ENCODE results near the gene SRRM5.
"Not testable (repeated sequence)": the region's sequence is repeated elsewhere in the genome, so short reads cannot be mapped to it uniquely, and the experiment has no call there.

Gene SRRM5

DNA sequence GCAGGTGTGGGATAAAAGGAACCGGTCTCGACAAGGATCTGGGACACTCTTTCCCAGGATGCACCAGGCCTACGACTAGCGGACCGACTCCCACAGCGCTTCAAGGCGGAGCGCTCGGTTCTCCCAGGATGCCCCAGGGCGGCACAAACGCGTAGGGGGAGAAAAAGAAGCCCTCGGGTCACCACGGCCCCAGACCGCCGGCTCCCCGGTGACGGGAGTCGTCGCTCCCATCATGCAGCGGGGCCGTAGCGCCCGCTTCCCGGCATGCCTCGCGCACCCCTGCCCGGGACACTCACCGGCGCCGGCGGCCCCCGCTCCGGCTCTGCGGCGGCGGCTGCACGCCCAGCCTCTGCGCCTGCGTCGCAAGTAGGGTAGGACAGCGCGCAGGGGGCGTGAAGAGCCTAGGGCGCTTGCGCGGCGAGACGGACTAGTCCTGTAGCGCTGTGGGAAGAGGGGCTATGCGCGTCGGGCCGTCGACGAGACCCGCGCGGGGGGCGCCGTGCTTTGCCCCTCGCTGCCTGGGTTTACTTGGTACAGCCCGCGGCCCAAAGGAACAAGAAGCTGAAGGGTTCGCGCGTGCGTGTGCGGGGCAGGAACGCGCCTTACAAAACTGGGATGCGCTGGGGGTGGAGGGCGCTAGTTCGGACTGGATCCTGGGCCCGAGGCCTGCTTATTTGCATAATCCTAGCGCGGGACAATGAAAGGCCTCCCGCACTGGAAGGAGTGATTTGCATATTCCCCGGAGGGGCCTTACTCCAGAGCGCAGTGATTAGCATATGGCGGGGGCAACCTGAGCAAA lies 7.6 kb downstream of the SRRM5 start, which contains the start of gene ZNF428:
TSS of gene ZNF428 (minus strand) at position 368 of the 799 bp plus-strand sequence. CDS start 5,325 bp downstream, outside the sequence.
- peak; percentile 81 to 91 for DNase-seq

DNA sequence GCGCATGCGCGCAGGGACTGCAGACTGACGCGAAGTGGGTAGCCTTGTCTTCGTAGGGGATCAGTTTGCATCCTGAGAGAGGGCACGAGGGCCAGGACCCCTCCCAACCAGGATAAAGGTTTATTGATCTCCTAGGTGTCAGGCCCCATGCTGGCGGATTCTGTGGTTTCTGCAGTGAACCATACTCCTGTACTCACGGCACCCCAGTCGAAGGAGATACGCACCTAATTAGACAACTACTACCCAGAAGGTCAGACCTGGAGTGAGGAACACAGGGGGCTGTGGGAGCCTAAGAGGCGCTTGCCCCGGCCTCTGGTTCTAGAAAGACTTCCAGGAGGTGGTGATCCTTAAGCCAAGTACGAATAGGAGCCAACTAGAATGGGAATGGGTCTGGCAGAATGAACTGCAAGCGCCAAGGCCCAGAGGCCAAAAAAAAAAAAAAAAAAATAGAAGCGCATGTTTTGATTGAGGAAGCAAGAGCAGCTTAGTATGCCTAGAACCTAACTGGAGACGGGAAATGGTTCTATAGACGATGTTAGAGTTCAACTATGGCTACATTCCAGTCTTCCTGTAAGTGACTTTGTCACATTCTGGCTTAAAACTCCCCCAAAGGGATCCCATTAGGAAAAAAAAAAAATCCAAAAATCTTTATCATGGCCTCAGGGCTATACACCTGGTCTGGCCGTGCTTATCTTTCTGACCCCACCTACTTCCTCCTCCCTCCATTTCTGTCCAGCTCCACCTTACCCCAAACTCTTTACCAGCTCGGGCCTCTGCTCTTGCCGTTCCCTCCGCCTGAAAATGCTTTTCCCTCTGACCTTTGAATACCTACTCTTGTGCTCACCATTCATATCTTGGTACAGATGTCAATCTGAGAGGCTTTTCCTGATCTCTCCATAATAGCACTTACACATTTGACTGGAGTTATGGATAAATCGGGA lies 8.4 kb downstream of the SRRM5 start:
- DNase-seq = no peak

DNA sequence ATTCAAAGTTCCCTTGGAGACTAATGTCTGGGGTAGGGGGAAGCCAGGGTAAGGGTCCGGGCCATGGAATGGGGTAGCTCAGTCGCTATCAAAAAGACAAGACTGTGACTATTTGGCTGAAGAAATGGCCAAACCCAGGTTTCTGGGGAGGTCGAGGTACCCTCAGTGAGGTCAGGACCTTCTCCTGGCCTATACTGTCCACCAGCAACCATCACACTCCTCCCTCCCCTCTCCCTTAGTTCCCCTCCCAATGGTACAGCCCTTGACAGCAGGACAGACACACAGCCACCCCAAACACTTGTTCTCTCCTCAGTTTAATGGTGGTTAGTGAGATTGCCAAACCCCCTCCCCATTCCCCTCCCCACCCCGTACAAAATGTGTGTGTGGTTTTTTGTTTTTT lies 10.2 kb downstream of the SRRM5 start:
- no peak for DNase-seq

DNA sequence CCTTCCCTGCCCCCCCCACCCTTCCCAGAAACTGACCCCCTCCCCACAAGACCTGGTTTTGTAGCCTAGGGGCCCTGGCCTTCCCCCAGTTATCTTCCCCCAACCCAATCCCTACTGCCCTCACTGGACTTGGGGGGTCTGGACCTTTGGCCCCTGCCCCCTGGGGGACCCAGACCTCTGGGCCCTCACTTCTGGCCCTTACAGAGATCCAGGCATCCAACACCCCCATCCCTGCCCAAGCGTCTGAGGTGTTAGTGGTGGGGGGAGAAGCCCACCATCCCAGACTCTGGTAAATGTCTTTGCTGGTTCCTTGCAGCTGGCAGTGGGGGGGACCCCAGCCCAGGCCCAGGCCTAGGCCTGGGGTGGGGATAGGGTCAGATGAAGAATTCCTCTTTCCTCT lies 11.1 kb downstream of the SRRM5 start:
- no peak for DNase-seq

DNA sequence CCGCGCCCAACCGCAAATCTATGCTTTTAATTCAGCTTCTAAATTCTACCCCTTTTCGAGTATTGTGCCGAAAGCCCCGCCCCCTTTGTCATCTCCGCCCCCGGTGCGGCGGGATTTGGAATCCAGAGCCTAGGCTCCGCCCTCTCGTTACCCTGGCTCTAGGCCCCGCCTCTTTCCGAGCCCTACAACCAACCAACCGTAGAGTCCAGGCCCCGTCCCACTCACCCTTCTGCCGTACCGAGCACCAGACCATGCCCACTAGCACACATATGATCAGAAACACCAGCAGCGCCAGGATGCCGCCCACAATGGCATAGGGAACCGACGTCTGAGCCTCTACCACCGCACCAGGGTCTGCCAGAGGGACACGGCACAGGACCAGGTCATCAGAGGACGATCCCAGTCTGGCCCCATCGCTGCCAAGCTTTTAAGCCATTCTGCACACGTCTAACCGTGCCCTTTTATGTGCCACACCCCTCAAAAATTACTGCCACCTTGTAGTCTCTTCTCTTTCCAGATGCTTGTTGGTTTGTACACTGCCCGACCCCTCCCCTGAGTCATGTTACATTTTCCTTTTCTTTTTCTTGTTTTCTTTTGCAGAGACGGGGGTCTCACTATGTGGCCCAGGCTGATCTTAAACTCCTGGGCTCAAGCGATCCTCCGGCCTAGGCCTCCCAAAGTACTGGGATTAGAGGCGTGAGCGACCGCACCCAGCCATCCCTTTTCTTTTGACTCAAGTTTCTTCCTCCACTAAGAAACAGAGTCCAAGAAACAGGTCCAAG lies 12.2 kb downstream of the SRRM5 start:
- no peak for DNase-seq

DNA sequence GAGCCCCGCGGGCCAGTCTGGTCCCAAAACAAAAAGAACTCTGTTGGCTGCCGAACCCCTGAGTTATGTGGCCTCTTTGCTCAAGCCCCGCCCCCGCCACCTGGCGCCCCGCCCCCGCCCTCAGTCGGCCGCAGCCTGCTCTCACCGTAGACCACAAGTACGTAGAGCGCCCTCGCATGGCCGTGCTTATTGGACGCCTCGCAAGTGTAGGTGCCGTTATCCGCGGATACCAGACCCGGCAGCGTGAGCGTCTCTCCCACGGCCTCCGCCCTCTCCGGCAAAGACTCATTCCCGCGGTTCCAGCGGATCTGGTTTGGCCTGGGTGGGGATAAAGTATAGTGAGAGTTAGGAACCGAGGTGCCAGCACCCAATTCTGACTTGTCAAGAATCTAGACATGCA lies 13.0 kb downstream of the SRRM5 start:
- DNase-seq = peak; percentile 45 to 63

DNA sequence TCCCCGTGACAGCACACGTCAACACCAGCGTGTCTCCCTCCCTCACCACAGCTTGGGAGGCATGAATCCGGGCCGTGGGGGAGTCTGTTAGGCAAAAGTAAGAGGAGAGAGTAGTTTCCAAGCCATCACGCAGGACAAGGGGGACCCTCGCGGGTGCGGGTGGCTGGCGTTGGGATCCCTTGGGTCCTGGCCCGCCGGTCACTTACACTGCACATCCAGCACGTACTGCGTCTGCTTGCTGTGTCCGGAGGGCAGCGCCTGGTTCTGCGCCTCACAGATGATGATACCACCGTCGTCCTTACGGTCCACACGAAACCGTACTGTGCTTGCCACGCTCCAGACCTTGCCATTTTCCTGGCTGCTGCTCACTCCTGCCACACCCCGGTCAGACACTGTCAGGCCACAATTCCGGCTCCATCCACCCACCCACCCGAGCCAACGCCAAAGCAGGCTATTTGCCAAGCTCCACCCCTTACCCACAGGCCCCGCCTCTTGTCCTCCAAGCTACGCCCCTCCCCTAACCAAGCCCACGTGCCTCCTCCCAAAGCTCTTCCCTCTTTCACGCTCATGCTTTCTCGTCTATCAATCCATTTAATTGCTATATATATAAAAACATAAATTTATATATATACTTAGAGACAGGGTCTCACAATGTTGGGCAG lies 14.2 kb downstream of the SRRM5 start:
- peak; percentile 62 to 64 for DNase-seq

DNA sequence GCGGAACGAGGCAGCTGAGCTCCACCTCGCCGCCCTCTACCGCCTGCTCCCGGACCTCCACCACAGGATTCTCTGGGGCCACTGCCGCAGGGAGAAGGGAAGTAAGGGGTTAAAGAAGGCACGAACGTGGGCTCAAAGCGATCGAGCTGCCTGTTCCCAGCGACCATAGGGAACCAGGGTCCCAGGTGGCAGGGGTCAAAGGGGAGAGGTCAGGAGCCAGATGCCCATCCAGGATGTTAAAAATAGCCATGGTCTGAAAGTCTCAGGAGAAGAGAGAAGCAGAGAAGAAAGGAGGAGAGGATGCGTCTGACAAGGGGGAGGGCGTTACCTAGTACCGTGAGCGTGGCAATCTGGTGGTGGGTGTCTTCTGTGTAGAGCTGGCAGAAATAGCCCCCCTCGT lies 14.9 kb downstream of the SRRM5 start:
- no peak for DNase-seq

DNA sequence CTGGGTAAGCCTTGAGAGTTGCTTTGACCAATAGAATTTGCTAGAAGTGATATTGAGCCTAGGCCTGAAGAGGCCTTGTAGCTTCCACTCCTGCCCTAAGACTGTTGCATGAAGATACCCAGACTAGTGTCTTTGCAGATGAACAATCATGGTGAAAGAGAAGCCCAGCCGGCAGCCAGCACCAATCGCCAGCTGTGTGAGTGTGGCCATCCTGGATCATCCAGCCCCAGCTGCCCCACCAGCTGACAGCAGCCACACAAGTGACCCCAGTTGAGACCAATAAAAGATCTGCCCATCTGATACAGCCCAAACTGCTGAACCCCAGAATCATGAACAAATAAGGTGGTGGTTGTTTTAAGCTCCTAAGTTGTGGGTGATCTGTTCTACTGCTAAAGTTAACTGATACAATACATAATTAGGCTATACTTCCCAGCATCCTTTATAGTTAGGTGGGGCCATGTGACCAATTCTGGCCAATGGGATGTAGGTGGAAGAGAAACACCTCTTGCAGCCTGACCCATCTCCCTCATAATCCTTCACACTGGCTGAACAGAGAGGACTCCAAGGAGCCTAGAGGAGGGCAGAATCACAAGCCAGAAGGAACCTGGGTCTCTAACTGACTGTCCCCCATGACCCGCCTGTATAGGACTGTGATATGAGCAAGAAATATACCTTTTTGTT lies 16.9 kb downstream of the SRRM5 start:
- no peak for DNase-seq

DNA sequence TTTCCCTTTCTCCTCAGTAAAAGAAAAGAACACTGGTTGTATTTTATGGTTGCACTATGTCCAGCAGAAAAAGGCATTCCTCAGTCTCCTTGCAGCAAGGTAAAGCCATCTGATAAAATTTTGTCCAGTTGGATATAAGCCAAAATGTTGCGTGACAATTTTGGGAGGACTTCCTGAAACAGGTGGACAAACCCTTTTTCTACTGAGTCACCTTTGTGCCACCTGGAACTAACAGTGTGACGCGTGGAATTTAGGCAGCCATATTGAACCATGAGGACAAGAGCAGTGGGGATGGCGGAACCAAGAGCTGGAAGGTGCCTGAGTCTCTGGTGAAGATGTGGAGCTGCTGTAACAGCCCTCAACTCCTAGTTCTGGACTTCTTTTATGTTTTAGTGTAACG lies 19.6 kb downstream of the SRRM5 start:
- no peak for DNase-seq

DNA sequence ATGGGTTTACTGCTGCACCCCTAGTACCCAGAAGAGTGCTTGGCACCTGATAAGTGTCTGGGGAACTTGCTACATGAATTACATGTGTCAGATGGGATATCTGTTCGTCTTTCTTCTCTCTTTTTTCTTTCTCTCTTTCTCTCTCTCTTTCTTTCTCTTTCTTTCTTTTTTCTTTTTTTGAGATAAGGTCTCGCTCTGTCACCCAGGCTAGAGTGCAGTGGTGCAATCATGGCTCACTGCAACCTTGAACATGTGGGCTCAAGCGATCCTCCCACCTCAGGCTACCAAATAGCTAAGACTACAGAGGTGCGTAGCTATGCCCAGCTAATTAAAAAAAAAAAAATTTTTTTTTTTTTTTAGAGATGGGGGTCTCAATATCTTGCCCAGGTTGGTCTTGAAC lies 21.6 kb downstream of the SRRM5 start:
- no peak for DNase-seq

DNA sequence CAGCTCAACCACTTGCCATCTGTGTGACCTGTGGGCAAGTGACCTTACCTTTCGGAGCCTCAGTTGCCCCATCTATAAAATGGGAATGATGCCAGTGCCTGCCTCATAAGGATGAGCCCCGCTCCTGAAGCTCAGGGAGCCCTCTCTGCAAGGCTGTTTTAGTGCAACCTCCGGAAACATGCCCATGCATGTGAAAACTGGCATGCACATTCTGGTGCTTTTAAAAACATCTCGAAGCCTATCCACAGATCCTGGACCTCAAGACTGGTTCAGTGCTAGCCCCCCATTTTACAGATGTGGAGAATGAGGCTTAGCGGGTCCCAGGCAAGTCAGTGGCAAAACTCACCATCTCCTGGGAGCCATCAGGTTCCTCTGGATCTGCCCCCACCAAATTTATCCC lies 22.2 kb downstream of the SRRM5 start:
- no peak for DNase-seq

DNA sequence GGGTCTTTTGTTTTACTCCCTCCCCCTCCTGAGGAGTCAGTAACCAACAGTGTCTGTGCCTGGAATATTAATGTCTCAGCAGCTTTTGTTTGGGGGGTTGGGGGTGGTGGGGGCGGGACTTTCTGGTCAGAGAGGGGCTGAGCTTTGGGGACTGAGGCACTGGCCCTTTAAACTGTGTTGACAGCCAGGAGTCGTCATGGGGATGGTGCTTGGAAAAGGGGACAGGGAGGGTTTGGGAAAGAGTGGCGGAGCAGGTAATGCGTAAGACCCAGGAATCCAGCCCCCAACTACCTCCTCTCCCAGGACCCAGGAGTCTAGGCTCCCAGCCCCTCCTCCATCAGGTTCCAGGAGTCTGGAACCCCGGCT lies 22.6 kb downstream of the SRRM5 start:
- no peak for DNase-seq

DNA sequence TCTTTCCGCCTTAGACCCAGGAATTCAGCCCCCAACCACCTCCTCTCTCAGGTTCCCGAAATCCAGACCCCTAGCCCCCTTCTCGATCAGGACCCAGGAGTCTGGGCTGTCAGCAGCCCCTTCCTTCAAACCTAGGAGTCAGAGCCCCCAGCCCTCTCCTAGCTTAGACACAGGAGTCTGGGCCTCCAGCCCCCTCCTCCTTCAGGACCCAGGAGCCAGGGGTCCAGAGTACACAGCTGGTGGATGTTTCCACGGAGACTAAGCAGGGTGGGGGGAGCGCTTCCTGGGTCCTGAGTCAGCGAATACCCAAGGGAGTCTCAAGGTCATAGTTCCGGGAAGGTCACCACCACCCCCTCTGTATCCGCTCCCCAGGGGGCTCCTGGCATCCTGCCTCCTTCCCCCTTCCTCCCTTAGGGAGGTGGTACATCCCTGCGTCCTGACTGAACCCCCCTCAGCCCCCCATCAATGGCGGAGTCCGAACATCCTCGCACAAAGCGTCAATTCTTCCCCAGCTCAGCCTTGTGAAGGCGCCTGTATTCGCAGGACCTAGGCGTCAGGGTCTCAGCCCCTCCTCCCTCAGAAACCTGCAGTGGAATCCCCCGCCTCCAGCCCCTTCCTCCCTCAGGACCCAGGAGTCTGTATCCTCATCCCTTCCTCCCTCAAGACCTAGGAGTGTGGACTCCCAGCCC lies 23.1 kb downstream of the SRRM5 start:
- no peak for DNase-seq

DNA sequence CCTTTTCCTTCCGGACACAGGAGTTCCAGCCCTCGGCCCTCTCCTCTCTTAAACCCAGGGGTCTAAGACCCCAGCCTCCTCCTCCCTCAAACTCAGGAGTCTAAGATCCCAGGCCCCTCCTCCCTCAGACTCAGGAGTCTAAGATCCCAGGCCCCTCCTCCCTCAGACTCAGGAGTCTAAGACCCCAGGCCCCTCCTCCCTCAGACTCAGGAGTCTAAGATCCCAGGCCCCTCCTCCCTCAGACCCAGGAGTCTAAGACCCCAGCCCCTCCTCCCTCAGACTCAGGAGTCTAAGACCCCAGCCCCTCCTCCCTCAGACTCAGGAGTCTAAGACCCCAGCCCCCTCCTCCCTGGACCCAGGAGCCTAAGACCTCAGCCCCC lies 23.7 kb downstream of the SRRM5 start:
- DNase-seq = not testable (repeated sequence)

DNA sequence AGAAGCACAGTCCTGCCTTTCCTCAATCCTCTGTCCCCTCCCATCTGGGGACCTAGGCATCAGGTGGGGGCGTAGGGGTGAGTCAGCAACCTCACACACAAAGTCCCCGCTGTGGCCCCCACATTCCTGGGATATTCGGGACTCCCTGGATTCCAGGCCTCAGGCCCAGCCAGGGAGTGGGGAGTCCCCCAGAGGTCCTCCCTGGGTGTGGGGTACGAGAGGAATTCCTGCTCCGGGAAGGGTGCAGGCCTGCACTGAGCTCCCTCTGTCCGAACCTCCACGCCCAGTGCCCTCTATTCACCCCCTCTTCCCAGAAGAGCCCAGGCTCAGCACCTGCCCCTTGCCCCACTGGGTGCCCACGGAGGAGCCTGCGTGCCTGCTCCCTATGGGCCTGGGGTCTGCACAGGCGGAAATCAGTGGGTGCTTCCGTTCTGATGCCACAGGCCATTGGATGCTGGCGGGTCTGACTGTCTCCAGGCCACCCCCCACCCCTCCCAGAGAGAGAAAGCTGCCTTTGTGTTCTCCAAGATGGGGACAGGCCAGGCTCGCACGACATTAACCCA lies 24.3 kb downstream of the SRRM5 start:
- DNase-seq = no peak

DNA sequence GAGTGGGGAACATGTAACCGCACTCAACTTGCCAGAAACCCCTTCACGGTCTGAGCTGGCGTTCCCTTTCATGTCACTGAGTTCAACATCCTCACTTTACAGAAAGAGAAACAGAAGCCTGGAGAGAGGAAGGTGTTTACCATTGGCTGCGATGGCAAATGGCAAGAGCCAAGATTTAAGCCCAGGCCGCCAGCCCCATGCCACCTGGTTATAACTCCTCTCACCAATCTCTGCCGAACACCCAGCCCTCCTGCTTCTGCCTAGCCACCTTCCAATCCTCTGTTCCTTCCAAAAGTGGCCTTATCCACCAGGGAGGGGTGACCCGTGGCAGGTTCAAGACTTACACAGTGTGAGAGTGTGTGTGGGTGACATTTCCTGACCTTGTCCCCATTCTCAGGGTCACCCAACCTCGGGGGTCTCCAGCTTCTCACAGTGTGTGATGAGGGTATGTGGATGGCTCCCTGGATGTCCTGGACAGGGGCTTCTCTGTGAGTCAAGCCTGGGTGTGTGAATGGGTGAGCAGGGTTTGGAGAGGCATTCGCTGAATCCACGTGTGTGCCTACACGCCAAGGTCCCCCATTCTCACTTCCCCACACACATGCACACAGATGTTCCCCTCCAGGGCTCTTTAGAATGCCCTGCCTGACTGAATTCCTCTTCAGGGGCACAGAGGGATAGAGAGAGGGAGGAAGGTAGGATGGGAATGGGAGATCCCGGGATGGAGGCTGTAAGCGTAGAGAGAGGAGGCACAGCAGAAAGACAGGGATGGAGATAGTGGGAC lies 26.5 kb downstream of the SRRM5 start:
- no peak for DNase-seq

DNA sequence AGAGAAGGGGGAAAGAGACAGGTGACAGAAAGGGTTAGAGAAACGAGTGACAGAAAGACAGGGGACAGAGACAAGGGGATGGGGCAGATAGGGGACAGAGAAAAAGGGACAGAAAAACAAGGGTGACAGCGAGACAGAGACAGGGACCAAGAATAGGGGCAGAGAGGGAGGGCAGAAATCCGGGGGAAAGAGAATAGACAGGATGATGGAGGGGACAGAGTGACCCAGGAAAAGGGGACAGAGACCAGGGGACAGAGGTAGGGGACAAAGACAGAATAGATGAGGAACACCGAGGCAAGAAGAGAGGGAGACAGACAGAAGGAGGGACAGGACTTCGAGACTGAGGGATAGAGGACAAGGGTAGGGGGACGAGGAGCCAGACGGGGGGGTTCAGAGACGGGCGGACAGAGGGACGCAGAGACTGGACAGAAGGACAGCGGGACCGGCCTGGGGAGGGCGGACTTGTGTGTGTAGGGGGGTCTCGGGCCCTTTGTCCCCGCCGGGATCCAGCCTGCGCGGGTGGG lies 27.2 kb downstream of the SRRM5 start:
- no peak for DNase-seq

DNA sequence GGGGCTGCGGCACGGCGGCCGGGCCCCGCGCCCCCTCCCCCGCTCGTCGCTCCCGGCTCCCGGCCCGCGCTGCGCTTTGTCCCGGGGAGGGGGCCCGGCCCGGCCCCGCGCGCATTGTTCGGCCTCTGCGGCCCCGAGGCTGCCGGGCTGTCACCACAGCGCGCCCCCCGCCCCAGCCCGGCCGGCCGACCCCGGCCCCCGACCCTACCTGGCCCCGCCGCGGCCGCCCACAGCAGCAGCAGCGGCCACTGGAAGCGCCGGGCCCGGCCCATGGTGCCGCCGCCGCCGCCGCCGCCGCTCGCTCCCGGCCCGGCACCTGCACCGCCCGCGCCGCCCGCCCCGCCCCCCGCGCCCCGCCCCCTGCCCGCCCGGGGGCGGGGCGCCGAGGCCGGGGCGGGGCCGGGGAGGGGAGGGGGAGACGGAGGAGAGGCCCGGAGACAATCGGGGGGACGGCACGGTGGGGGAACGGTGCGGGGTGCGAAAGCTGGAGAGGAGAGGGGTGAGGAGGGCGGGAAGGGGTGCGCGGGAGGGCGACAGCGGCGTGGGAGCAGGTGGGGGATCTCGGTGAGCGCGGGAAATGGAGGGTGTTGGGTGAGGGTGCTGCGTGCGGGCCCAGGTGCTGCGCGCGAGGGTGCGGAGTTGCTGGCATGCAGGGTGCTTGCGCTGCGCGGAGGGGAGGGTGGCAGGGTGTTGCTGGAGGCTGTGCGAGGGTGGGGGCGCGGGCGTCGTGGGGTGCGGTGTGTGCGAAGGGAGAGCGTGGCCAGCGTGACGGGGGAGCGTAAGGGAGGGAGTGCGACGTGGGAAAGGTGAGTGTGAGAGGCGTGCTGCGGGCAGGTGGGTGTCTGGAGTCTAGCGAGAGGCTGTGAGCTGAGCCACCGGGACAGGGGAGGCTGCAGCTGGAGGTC lies 27.9 kb downstream of the SRRM5 start, which contains the start of gene CADM4:
TSS of gene CADM4 (minus strand) at position 332 of the 905 bp plus-strand sequence. CDS start at position 272, 60 bp downstream.
- DNase-seq = no peak
